GM18867 (cell line): ENCODE data around the gene C15orf61.

ENCODE experiments used
- ATAC-seq: cut with Tn5 transposase; IDR thresholded peaks from one replicate; pipeline ENCODE4 v1.9.1; 2021; ENCODE audit warnings: mild to moderate bottlenecking, moderate library complexity; ENCODE audit not compliant: unreplicated experiment

Gene C15orf61

GRCh38 chr15:67548862-67549651 is 28.1 kb downstream of the C15orf61 start:
- no peak for ATAC-seq

DNA sequence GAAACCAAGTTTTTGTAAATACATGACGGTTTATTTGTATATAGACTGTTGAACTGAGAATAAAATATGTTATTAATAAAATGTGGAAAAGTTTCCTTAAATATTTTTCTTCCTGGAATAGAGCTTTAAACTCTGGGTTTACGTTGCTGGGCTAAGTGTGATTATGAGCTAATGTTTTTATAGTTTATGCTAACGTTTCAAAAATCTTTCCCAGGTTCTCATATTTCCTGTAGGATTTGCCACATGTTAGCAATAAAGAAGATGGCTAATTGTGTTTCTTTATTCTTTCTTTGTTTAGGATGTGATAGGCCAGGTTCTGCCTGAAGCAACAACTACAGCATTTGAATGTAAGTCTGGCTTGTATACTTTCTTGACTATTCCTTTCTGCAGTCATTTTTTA is 28.8 kb downstream of the C15orf61 start:
- ATAC-seq = no peak

GRCh38 chr15:67550522-67550921 is 29.6 kb downstream of the C15orf61 start:
- ATAC-seq = no peak

GRCh38 chr15:67551207-67551743 is 30.3 kb downstream of the C15orf61 start:
- ATAC-seq = no peak

DNA sequence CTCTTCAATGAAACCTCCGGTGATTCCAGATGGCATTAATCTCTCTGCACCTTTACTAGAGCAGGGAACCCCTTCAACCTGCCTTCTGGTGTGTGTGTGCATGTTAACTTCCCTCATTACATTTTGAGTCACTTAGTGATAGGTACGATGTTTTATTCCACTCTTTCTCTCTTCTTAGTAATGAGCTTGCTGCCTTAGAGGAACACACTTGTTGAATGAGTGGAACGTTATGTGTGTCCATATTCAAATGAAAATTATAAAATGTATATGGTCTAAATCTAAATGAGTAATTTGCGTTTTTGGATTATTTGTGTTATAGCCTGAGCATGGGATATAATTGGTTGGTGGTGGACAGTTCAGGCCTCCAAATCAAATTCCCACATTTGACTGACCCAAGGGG is 33.6 kb downstream of the C15orf61 start:
- ATAC-seq = no peak

GRCh38 chr15:67556976-67557570 is 36.1 kb downstream of the C15orf61 start:
- no peak for ATAC-seq

DNA sequence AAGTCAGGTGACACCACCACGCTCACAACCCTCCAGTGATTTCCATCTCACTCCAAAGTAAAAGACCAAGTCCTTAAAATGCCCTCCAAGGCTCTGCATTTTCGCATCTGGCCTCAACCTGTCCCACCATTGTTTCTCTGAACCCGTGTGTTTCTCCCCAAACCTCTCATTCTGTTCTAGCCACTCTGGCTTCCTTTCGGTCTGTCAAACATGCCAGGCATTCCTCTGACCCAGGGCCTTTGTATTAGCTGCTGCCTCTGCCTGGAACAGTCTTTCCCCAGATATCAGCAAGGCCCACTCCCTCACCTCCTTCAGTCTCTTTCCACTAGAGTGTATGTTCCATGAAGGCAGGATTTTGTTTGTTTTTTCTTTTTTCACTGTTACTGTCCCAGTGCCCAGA is 37.6 kb downstream of the C15orf61 start:
- no peak for ATAC-seq

DNA sequence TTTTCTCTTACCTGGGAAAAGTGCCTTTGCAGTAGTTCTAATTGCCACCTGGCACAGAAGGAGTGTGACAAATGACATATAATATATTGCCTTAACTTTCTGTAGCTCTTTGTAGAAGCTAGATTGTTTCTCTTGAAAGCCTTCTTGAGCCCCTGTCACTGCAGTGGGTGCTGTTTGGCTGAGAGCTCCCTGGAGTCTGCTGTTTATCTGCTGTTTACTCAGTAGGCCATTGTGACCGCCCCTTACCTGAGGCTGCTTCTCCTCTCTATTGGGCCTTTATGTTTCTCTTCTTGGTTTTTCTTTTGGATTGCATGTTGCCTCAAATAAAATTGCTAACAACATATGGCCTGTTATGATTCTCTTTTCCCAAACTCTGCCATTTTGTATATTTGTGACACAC is 38.2 kb downstream of the C15orf61 start:
- no peak for ATAC-seq

DNA sequence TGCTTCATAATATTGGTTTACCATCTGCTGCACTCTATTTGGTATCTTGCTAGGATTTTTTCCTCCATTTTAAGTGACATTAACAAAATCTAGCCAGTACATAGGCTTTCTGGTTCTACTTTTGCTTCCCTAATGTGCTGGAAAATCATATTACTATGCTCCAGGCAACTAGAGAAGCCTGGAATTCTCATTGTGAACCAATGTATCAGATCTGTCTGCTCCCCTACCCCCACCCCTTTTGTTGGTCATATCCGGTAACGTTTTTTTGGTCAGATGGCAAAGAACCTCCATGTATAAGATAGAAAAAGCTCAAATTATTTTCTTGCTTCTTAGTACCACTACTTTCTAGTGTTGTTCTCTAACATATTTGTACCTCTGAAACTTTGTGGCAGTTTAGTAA is 38.6 kb downstream of the C15orf61 start:
- no peak for ATAC-seq

DNA sequence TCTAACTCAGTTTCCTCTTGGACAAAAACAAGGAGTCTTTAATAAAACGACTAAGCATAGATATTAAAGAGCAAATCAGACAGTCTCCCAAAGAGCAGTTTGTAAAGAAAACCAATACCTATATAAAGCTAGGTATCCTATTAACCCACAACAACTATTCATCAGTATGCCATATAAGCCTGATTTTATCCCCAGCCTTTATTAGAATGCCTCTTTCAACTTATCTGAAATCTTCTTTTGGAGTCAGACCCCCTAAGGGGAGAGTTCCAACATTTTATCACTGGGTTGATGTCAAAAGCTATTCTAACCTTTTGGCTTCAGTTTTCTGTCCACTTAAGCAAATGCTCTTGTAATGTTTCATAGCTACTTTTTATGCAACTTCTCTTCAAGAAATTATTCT is 39.4 kb downstream of the C15orf61 start:
- ATAC-seq = no peak

DNA sequence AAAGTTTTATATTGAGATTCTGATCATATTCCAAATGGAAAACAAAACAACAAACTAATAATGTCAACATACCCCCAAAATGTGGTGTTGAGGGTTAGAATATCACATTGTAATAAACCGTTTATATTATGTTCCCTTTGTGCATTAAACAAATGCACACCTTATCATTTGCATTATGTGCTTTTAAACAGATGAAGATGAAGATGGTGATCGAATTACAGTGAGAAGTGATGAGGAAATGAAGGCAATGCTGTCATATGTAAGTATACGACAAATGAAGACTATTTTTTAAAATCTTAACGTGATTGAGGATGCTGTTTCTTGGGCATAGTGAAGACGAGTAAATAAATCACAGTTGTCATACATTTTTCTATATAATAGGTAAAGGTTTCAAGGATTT is 42.2 kb downstream of the C15orf61 start:
- no peak for ATAC-seq

- ATAC-seq = peak; percentile 94
These were observed 43.4 kb downstream of the C15orf61 start for GRCh38 chr15:67564021-67564967.

GRCh38 chr15:67564968-67565345 is 44.0 kb downstream of the C15orf61 start:
- peak; percentile 43 for ATAC-seq

DNA sequence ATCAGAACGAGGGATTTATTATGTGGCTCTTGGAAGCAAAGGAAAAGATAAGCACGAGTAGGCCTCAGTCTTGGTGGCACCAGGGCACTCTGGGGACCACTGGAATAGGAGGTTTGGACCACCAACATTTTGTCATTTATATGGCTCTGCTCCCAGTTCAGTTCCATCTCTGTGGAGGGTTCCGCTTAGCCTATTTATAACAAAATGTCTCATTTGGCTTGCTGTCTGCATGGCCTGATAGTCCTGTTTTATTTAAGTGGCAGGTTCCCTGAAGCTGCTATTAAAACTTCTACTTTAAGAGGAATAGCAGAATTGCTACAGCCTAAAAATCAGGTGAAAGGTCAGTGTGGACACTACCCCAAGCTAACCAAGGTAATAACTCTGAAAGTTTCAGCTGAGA is 48.7 kb downstream of the C15orf61 start:
- no peak for ATAC-seq

GRCh38 chr15:67570875-67571647 is 50.1 kb downstream of the C15orf61 start:
- no peak for ATAC-seq

- no peak for ATAC-seq
These were observed 50.9 kb downstream of the C15orf61 start for GRCh38 chr15:67571648-67572415.

- ATAC-seq = no peak
These were observed 52.3 kb downstream of the C15orf61 start for GRCh38 chr15:67573194-67573593.

DNA sequence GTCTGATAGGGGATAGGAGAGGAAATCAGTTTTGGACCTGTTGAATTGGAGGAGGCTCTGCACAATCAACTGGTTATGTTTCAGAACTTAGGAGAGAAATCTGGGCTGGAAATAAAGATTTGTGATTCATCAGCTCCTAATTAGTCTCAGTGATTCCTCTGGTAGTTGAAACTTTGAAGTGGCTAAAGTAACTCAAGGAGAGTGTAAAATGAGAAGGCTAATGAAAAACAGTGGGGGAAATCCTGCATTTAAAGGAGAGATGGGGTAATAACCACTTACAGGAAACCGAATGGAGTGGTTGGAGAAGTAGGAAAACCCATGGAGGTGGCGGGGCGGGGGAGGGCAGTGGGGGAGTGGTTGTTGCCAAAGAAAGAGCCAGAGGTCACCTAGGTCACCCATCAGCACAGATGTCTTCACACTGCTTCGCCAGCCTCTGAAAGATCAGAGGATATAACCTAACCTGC is 54.1 kb downstream of the C15orf61 start:
- no peak for ATAC-seq

DNA sequence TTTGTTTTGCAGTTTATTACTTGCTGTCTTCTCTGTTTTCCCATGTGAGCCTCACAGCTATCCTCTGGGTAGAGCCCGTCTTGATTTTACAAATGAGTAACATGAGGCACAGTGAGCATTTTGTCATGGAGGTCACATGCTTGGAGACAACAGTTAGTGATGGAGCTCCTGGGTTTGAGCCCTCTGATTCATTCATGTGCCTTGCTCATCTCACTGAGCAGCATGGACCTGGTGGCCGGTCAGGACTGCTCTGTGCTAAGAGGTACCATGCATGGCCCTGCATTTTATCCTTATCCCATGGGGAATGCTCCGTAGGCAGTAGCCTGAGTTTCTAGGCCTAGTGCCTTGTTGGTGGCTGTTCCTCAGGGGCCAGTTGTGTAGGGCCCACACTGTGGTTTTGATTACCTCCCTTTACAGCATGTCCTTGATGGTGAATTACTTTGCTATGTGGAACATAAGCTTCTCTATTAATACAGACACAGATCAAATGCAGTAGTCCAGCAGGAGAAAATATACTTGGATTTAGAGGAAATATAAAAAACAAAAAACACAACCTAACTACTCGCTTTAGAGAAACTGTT is 57.2 kb downstream of the C15orf61 start:
- ATAC-seq = no peak
